H1 (cell line): ENCODE results near the gene ALDH5A1. TPM values are rescaled to one million over a fixed set of nuclear protein-coding genes. Genes with fewer than 3 reads are reported as not detected.

Experiments used
- CTCF ChIA-PET: fragments of 300-600 bp; sonication (Branson Sonifier 250); formaldehyde crosslinking; loops from one replicate; lab custom pipeline; 2021; ENCODE audit not compliant: partially characterized antibody; lab: Charles Lee
- POLR2A ChIA-PET: fragments of 300-600 bp; sonication (Branson Sonifier 250); formaldehyde crosslinking; loops from one replicate; lab custom pipeline; 2021; ENCODE audit warnings: inconsistent platforms; ENCODE audit not compliant: partially characterized antibody; lab: Charles Lee
- DNase-seq, 2 experiments: peaks; one replicate each; pipeline versions ENCODE4 v3.0.0 to v3.0.0-alpha.2; 2010 to 2022; ENCODE audit warnings: low spot score in 2 of 2, low read depth in 1 of 2, mixed read lengths in 1 of 2
- FAIRE-seq: peaks from 2 replicates; lab custom pipeline; 2011; peaks lifted over from hg19 to GRCh38; lab: Jason Lieb, UNC
- H2AFZ ChIP-seq: 2 replicates; pipeline ENCODE4 v1.8.1; 2012; ENCODE audit warnings: low read length, inconsistent platforms
- H2AK5ac ChIP-seq: 2 replicates; pipeline ENCODE4 v1.6.1; 2013; ENCODE audit warnings: low read depth, low read length
- H2BK120ac ChIP-seq: replicated peaks from 2 replicates; pipeline ENCODE3; 2013; ENCODE audit warnings: low read depth, low read length, inconsistent platforms
- H2BK12ac ChIP-seq: 2 replicates; pipeline ENCODE4 v1.6.1; 2013; ENCODE audit warnings: low read depth, low read length
- H2BK15ac ChIP-seq: 2 replicates; pipeline ENCODE4 v1.6.1; 2013; ENCODE audit warnings: low read length
- H2BK20ac ChIP-seq: 2 replicates; pipeline ENCODE4 v1.6.1; 2013; ENCODE audit warnings: low read length
- H2BK5ac ChIP-seq: 2 replicates; pipeline ENCODE4 v1.6.1; 2013; ENCODE audit warnings: low read depth, low read length
- H3K14ac ChIP-seq: 2 replicates; pipeline ENCODE4 v1.6.1; 2013; ENCODE audit warnings: inconsistent platforms; ENCODE audit not compliant: insufficient read length
- H3K18ac ChIP-seq: 2 replicates; pipeline ENCODE4 v1.6.1; 2013; ENCODE audit warnings: low read length; ENCODE audit errors: extremely low read depth
- H3K23ac ChIP-seq: 2 replicates; pipeline ENCODE4 v1.6.1; 2013; ENCODE audit warnings: inconsistent platforms; ENCODE audit not compliant: insufficient read length
- H3K23me2 ChIP-seq: 2 replicates; pipeline ENCODE4 v1.6.1; 2013; ENCODE audit warnings: low read depth, low read length
- H3K27ac ChIP-seq: 2 replicates; pipeline ENCODE4 v1.6.1; 2011; ENCODE audit warnings: low read depth, low read length, inconsistent platforms
- H3K27me3 ChIP-seq, 4 experiments: replicated peaks in 1 of 4; 1 replicate in 1 of 4; 2 replicates in 3 of 4; pipeline versions ENCODE4 v1.6.1 to v1.8.1; 2011 to 2013; ENCODE audit warnings: low read length in 3 of 4, mild to moderate bottlenecking in 3 of 4, inconsistent platforms in 2 of 4, mixed read lengths in 2 of 4, moderate library complexity in 1 of 4; ENCODE audit not compliant: control insufficient read depth in 3 of 4, insufficient read depth in 3 of 4; ENCODE audit errors: extremely low read depth in 1 of 4
- H3K36me3 ChIP-seq, 4 experiments: 2 replicates each; pipeline versions ENCODE4 v1.6.1 to v1.8.1; 2011 to 2013; ENCODE audit warnings: mild to moderate bottlenecking in 4 of 4, low read length in 3 of 4, moderate library complexity in 2 of 4, control low read depth in 1 of 4, inconsistent platforms in 1 of 4; ENCODE audit not compliant: insufficient read depth in 4 of 4, control insufficient read depth in 2 of 4
- H3K4ac ChIP-seq: replicated peaks from 2 replicates; pipeline ENCODE3; 2013; ENCODE audit warnings: low read length, low read depth, mixed read lengths, inconsistent platforms; ENCODE audit not compliant: insufficient read length
- H3K4me1 ChIP-seq, 4 experiments: replicated peaks in 1 of 4; 1 replicate in 1 of 4; 2 replicates in 3 of 4; pipeline versions ENCODE4 v1.6.1 to v1.8.1; 2011 to 2013; ENCODE audit warnings: low read length in 3 of 4, inconsistent platforms in 2 of 4, mixed read lengths in 1 of 4; ENCODE audit not compliant: insufficient read depth in 4 of 4, control insufficient read depth in 3 of 4
- H3K4me2 ChIP-seq, 2 experiments: 2 replicates each; pipeline versions ENCODE4 v1.6.1 to v1.8.1; 2011 to 2013; ENCODE audit warnings: low read depth in 2 of 2, low read length in 2 of 2, control low read depth in 1 of 2, inconsistent platforms in 1 of 2, mild to moderate bottlenecking in 1 of 2; ENCODE audit not compliant: insufficient read depth in 1 of 2
- H3K4me3 ChIP-seq, 4 experiments: fragments of 200-600, 300-600 bp in 1 of 4; sonication (generic), shearing (Covaris generic), sonication (Bioruptor Twin) in 1 of 4; 2 replicates each; pipeline versions ENCODE4 v1.5.1 to v1.8.1; 2011 to 2016; ENCODE audit warnings: low read length in 4 of 4, low read depth in 3 of 4, control low read depth in 2 of 4, inconsistent platforms in 2 of 4, mild to moderate bottlenecking in 2 of 4, mixed read lengths in 1 of 4, moderate library complexity in 1 of 4; ENCODE audit not compliant: insufficient read depth in 2 of 4; ENCODE audit errors: extremely low read depth in 1 of 4
- H3K56ac ChIP-seq: replicated peaks from 2 replicates; pipeline ENCODE3; 2013; ENCODE audit warnings: low read depth, mild to moderate bottlenecking, mixed read lengths, low read length, inconsistent platforms; ENCODE audit not compliant: insufficient read length
- H3K79me1 ChIP-seq: 2 replicates; pipeline ENCODE4 v1.6.1; 2013; ENCODE audit warnings: low read depth, low read length, control low read depth
- H3K79me2 ChIP-seq, 2 experiments: 2 replicates each; pipeline versions ENCODE4 v1.6.1 to v1.8.1; 2012 to 2013; ENCODE audit warnings: low read length in 2 of 2, mild to moderate bottlenecking in 2 of 2, inconsistent platforms in 1 of 2; ENCODE audit not compliant: insufficient read depth in 2 of 2, control insufficient read depth in 1 of 2
- H3K9ac ChIP-seq, 4 experiments: replicated peaks in 1 of 4; 1 replicate in 1 of 4; 2 replicates in 3 of 4; pipeline versions ENCODE4 v1.6.1 to v1.8.1; 2011 to 2013; ENCODE audit warnings: low read depth in 3 of 4, low read length in 3 of 4, control low read depth in 2 of 4, mild to moderate bottlenecking in 2 of 4, moderate library complexity in 2 of 4, inconsistent platforms in 1 of 4; ENCODE audit errors: extremely low read depth in 1 of 4
- H3K9me3 ChIP-seq, 2 experiments: 2 replicates each; pipeline versions ENCODE4 v1.6.1 to v1.8.1; 2012 to 2013; ENCODE audit warnings: mild to moderate bottlenecking in 2 of 2, moderate library complexity in 2 of 2, control low read depth in 1 of 2, inconsistent platforms in 1 of 2, low read depth in 1 of 2, low read length in 1 of 2, mixed read lengths in 1 of 2; ENCODE audit not compliant: insufficient read depth in 2 of 2
- H4K20me1 ChIP-seq, 2 experiments: replicated peaks in 1 of 2; 2 replicates each; pipeline versions ENCODE3 to v1.8.1; 2011 to 2013; ENCODE audit warnings: inconsistent platforms in 2 of 2, low read length in 2 of 2, mild to moderate bottlenecking in 1 of 2; ENCODE audit not compliant: insufficient read depth in 2 of 2, control insufficient read depth in 1 of 2
- H4K5ac ChIP-seq: 2 replicates; pipeline ENCODE4 v1.6.1; 2013; ENCODE audit warnings: low read length, low read depth, mixed read lengths, inconsistent platforms; ENCODE audit not compliant: insufficient read length
- H4K8ac ChIP-seq: 2 replicates; pipeline ENCODE4 v1.8.0; 2013; ENCODE audit warnings: mild to moderate bottlenecking, moderate library complexity, low read length, inconsistent platforms; ENCODE audit not compliant: insufficient read depth; ENCODE audit errors: extremely low read depth
- H4K91ac ChIP-seq: replicated peaks from 2 replicates; pipeline ENCODE3; 2013; ENCODE audit warnings: low read length, mixed read lengths, inconsistent platforms; ENCODE audit not compliant: insufficient read length
- SP2 ChIP-seq: IDR thresholded peaks from 2 replicates; pipeline ENCODE4 v1.6.1; 2012; ENCODE audit warnings: mild to moderate bottlenecking, low read length, inconsistent platforms
- TBP ChIP-seq: IDR thresholded peaks from 2 replicates; pipeline ENCODE4 v1.6.1; 2011; ENCODE audit warnings: low read depth, low read length, improper control_type of control experiment
- TCF12 ChIP-seq: IDR thresholded peaks from 2 replicates; pipeline ENCODE4 v1.6.1; 2011; ENCODE audit warnings: low read depth, mild to moderate bottlenecking, low read length
- whole genome bisulfite sequencing, 2 experiments: shearing (Covaris generic) in 1 of 2; methylation state at CpG; one replicate each; pipeline versions ENCODE4 v1.1.6 to v1.1.7; 2013 to 2015; ENCODE audit warnings: low lambda C conversion rate in 2 of 2, mixed read lengths in 2 of 2, inconsistent platforms in 1 of 2, low coverage in 1 of 2, missing lambda C conversion rate in 1 of 2; ENCODE audit not compliant: insufficient replicate concordance in 2 of 2, insufficient coverage in 1 of 2, insufficient read length in 1 of 2; ENCODE audit errors: extremely low coverage in 1 of 2, missing lambda C conversion rate in 1 of 2; 5-methylcytosine and 5-hydroxymethylcytosine counted together
- polyA plus RNA-seq, 7 experiments: library from polyadenylated mRNA; depleted of rRNA in 3 of 7; stranded (reverse) in 5 of 7; unstranded in 2 of 7; fragments of >200 nt in 5 of 7; fragments of 200-250 nt in 2 of 7; gene quantifications; 1 replicate in 5 of 7; 2 replicates in 1 of 7; 4 replicates in 1 of 7; pipeline versions ENCODE4 v1.2.1 to v1.2.3, GENCODE V29; 2011 to 2013; ENCODE audit warnings: missing spikeins in 2 of 7, mixed read lengths in 2 of 7
- total RNA-seq: library from RNA; stranded (reverse); fragmentation: NEBNext Ultra II Directional; extraction: Animal tissue kit (Norgen Biotek cat#: 25700); gene quantifications from 2 replicates; pipeline ENCODE4 v1.2.1, GENCODE V29; 2021
- TF ChIP-seq, protein P1 (sequence below): IDR thresholded peaks from 2 replicates; pipeline ENCODE4 v1.6.1; 2012; ENCODE audit warnings: inconsistent platforms

The ALDH5A1 gene
- total and polyA plus RNA-seq, 2 of the 8 experiments (the other 6 are each of a cell fraction or from before 2014, with no cell fraction given): 1.5 to 2.4 TPM

DNA sequence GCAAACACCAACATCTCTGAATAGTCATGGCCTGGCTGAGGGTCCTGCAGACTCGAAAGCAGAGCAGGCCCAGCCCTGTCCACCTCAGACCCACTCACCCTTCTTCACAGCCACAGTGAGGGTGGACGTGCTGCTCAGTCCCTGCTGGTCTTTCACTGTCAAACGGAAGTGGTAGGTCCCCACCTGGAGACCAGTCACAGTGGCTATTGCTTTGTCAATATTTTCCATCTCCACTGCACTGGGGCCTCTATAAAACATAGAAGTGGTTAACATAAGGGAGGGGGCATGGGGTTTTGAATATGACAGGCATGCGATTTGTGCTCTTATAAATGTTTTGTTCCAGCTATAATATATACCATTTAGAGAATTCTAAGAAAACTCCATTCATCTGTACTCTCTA lies 73.9 kb downstream of the ALDH5A1 start:
- 0 out of 8 replicates have a peak, but pooled peaks cover 0 to 3% (median 0%) of the 10 kb centered on the region in 4 experiments for H3K36me3 ChIP-seq
- DNase-seq (no peak), FAIRE-seq (no peak)
- no peaks in the 10 kb centered on the region for H3K79me2 ChIP-seq
- no peak overlapping the region for H2BK5ac ChIP-seq
- no peaks in the 10 kb centered on the region for H3K9me3 ChIP-seq
- no peak overlapping the region for H4K8ac ChIP-seq
- H4K5ac ChIP-seq: no peak overlapping the region
- no peaks in the 10 kb centered on the region for H3K79me1 ChIP-seq
- H3K4ac ChIP-seq: no peak overlapping the region
- no peak overlapping the region for H3K4me2 ChIP-seq
- no peak overlapping the region for H2BK20ac ChIP-seq
- no peak overlapping the region for H3K18ac ChIP-seq
- no peak overlapping the region for H3K14ac ChIP-seq
- ChIA-PET POLR2A (interaction anchor here (1.4 kb wide), 1 partner anchor 135 kb away, joined by 3 read pairs; no protein-coding TSS in a partner anchor), CTCF (interaction anchor here (1.4 to 2.9 kb wide), 3 partner anchors 12 to 44 kb away, joined by 5 to 18 read pairs (median 12); no protein-coding TSS in a partner anchor)
- 77% methylated on average over 4 of the region's 4 CpGs; no CpG with 5 or more reads in 1 of the 2 experiments for WGBS, 2 experiments
- no peak overlapping the region for H3K56ac ChIP-seq
- H3K4me3 ChIP-seq: no peak overlapping the region
- H4K91ac ChIP-seq: no peak overlapping the region
- H3K4me1 ChIP-seq: 0 out of 7 replicates have a peak, but pooled peaks cover 0 to 3% (median 0%) of the 10 kb centered on the region in 4 experiments
- H2AFZ ChIP-seq: no peak overlapping the region
- no peak overlapping the region for H3K9ac ChIP-seq
- H3K23me2 ChIP-seq: no peaks in the 10 kb centered on the region; the same call in 1 of the 2 replicates
- no peak overlapping the region for H2AK5ac ChIP-seq
- TF ChIP-seq SP2 (no peak), TBP (no peak), TCF12 (no peak)
- TF ChIP-seq, protein P1, sequence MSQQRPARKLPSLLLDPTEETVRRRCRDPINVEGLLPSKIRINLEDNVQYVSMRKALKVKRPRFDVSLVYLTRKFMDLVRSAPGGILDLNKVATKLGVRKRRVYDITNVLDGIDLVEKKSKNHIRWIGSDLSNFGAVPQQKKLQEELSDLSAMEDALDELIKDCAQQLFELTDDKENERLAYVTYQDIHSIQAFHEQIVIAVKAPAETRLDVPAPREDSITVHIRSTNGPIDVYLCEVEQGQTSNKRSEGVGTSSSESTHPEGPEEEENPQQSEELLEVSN: no peak
- H3K23ac ChIP-seq: no peak overlapping the region
- H2BK12ac ChIP-seq: no peak overlapping the region
- H3K27ac ChIP-seq: no peak overlapping the region
- H2BK15ac ChIP-seq: no peak overlapping the region
- no peaks in the 10 kb centered on the region for H4K20me1 ChIP-seq
- peaks cover 0 to 6% (median 3%) of the 10 kb centered on the region in 4 experiments; a peak in 4 of 7 replicates for H3K27me3 ChIP-seq
- H2BK120ac ChIP-seq: no peak overlapping the region
